GM18517 (cell line): ENCODE data around the gene OR11H7.
"Not testable (repeated sequence)": the region's sequence is repeated elsewhere in the genome, so short reads cannot be mapped to it uniquely, and the experiment has no call there.

ENCODE experiments used
- ATAC-seq: cut with Tn5 transposase; IDR thresholded peaks from one replicate; pipeline ENCODE4 v1.9.1; 2021; ENCODE audit warnings: mild to moderate bottlenecking, moderate library complexity; ENCODE audit not compliant: unreplicated experiment

OR11H7 gene

GRCh38 chr14:20277409-20277808 lies 48.6 kb downstream of the OR11H7 start:
- no peak for ATAC-seq

- ATAC-seq: no peak
Observed at GRCh38 chr14:20278414-20278813, 49.6 kb downstream of the OR11H7 start.

DNA sequence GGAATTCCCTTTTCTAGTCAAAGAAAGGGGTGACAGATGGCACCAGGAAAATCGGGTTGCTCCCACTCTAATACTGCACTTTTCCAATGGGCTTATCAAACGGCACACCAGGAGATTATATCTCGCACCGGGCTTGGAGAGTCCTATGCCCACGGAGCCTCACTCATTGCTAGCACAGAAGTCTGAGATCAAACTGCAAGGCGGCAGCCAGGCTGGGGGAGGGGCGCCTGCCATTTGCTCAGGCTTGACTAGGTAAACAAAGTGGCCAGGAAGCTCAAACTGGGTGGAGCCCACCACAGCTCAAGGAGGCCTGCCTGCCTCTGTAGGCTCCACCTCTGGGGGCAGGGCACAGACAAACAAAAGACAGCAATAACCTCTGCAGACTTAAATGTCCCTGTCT lies 51.5 kb downstream of the OR11H7 start:
- not testable (repeated sequence) for ATAC-seq
